Activated CD4-positive, alpha-beta T cell treated with anti-CD3 and anti-CD28 coated beads, Interleukin-2, amount 50 U/mL, for 16 hours (primary cell): Measurements from ENCODE around the gene MYPN.
"Not testable (repeated sequence)": the region's sequence is repeated elsewhere in the genome, so short reads cannot be mapped to it uniquely, and the experiment has no call there.

Experiments
- DNase-seq: peaks from one replicate; pipeline ENCODE4 v3.0.0-alpha.2; 2020

The MYPN gene

GRCh38 chr10:68235581-68235980 is 126.3 kb downstream of the MYPN start:
- DNase-seq: no peak

- DNase-seq: no peak
Observed at GRCh38 chr10:68237173-68237572, 127.9 kb downstream of the MYPN start.

- no peak for DNase-seq
Observed at GRCh38 chr10:68238371-68238770, 129.1 kb downstream of the MYPN start.

- no peak for DNase-seq
Observed at GRCh38 chr10:68239069-68239468, 129.8 kb downstream of the MYPN start.

GRCh38 chr10:68239596-68240150 is 130.4 kb downstream of the MYPN start:
- no peak for DNase-seq

GRCh38 chr10:68242051-68242450 is 132.8 kb downstream of the MYPN start:
- DNase-seq: no peak

GRCh38 chr10:68246397-68246796 is 137.1 kb downstream of the MYPN start:
- DNase-seq: not testable (repeated sequence)

- DNase-seq: no peak
Observed at GRCh38 chr10:68247931-68248330, 138.6 kb downstream of the MYPN start.

- no peak for DNase-seq
Observed at GRCh38 chr10:68249297-68249696, 140.0 kb downstream of the MYPN start.

- DNase-seq: no peak
Observed at GRCh38 chr10:68251151-68251550, 141.9 kb downstream of the MYPN start.

- no peak for DNase-seq
Observed at GRCh38 chr10:68251625-68252495, 142.6 kb downstream of the MYPN start.

- no peak for DNase-seq
Observed at GRCh38 chr10:68253346-68253745, 144.1 kb downstream of the MYPN start.

- DNase-seq: no peak
Observed at GRCh38 chr10:68261132-68261856, 152.0 kb downstream of the MYPN start.
